GM19438 (cell line): ENCODE results near the gene COMMD10.
A peak's percentile ranks its signal among the peaks of the same experiment; 100 is the strongest.

Experiments
- ATAC-seq: cut with Tn5 transposase; IDR thresholded peaks from one replicate; pipeline ENCODE4 v1.9.1; 2021; ENCODE audit warnings: low read depth; ENCODE audit not compliant: unreplicated experiment

COMMD10 gene

DNA sequence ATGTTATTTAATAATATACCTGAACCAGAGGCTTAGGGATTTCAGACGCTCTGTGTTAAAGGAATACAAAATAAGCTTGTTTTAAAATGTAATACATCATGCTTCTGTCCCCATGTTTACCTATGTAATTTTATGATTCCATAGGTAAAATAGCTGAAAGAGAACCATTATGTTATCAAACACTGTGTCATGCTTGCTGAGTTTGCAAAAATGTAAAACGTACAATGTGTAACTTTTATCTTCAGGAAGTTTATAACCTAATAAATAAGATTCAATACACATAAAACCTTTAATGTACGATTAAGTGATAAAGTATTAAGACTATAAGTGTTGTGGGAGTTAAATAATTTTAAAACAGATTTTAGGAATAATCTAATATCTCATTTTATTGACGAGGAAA, 94.1 kb downstream of the COMMD10 start:
- ATAC-seq: no peak

DNA sequence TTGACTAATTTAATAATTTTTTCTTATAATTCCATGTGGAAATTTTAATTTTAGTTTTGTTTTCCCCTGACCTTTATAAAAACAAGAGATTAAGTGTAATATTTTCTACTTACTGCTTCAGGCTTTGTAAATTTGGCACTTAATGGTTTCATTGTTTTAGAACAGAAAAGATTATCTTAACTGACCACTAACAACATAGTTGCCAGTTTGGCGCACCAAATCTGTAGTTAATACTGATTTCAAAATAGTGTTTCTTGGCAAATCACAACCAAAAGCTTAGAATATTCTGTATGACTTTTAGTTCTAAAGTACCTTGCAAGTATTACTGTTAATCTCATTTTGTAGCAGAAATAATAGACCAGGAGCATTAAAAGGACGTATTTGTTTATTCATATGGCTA, 124.3 kb downstream of the COMMD10 start:
- no peak for ATAC-seq

DNA sequence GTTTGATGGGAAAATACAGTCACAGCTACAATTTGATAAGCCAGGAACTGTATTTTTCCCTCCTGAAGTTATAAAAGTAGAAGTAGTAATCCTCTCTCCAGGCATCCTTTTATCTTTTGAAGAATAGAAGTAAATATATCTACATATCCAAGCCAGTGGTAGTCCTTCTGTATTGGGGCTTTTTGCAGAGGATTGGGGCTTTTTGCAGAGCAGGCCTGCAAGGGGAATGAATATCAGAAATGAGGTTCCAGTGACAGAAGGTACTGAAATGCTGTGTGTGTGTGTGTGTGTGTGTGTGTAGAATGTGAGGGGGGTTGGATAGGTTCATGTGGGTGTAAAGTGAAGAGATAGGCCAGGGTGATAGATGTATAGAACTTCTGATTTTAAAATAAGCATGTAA, 127.4 kb downstream of the COMMD10 start:
- no peak for ATAC-seq

DNA sequence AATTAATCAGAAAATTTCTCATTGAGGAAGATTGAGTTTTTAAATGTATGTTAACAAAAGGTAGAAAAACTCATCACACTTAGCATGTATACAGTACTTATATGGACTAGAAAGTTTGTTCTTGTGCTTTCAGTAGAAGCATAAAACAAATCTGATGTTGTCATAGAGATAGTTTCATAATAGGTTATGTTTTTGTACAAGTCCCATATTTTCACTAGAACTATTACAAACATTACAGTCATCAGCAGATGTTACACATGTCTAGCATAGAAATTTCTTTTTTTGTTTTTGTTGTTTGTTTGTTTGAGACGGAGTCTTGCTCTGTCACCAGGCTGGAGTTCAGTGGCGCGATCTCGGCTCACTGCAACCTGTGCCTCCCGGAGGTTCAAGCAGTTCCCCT, 131.4 kb downstream of the COMMD10 start:
- no peak for ATAC-seq

DNA sequence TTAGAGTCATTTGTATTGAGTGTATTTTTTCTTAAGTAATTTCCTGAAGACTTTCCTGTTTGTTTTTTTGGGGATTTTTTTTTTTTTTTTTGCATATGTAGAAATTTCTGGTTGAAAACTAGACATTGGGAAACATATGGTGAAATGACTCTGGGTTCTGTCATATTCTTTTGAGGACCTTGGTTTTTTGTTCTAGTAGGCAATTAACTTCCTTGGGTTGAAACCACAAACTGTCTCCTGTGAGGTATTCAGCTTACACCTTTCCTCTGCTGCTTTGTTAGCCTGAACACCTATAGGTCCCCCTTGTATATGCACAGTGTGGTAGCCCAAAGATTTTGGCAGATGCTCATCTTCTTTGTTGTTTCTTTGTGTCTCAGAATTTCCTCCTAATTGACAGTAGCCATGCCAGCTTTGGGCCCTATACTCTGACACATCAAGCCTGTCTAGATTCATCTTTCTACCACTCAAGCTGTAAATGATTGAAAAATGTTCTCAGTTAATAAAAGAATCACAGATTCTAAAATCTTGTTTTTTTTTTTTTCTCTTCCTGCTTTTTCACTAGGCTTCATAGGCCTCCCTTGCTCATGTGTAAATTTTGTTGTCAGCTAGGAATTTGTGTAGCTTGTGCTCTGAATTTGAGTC, 140.6 kb downstream of the COMMD10 start:
- ATAC-seq: no peak

DNA sequence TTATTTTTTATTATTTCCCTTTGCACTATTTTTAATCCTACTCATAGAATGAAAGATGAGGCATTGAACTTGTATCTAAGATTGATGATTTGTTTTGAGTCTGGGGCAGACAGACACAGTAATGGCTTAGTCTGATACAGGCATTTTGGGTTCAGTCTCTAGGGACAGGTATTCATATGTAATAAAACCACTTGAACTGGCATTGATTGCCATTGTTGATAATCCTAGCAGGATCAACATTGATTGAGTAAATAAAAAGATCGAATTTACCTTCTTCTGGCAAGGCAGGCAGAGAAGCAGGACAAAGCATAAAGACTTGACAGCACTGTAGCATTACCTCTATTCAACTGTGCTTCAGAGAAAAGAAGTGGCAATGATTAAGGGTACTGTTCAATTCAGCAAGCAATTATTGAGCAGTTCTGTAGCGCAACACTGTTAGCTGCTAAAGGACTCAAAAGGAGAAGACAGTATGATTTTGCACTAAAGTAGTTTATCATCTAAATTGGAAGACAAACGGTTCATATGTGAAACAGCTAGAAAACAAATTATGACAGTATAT, 144.4 kb downstream of the COMMD10 start:
- ATAC-seq: no peak

DNA sequence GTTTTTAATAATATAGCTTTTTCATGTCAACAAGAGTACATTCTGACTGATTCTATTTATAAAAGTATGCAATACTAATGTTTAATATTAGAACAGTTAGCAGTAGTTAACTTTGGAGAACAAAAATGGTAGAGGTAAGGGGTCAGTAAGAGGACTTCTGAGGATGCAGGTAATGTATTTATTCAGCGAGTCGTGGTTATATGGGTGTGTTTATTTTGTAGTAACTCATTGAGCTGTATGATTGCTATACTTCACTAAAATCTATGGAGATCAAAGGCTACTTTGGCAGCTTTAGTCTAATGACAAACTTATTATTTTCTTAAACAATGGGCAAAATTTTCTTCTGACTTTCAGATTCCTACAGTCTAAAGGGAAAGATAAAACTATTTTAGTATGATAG, 146.5 kb downstream of the COMMD10 start:
- ATAC-seq: no peak

DNA sequence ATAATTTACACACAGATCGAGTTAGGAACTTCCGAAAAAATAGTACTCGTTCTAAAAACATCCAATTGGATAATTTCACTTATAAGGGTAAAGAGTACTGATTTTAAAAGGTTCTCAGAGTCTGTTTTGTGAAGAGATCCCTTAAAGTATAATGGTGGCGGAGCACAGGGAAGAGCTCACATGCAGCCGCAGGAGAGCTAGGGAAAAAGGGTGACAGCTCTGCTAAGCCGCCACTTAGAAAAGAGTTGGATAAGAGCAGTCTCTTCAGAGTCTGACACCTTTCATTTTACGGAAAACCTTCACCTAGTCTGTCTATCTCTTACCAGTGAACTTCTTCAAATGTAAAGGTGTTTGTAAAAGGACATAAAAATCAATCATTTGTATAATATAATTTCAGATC, 149.9 kb downstream of the COMMD10 start:
- ATAC-seq: no peak

DNA sequence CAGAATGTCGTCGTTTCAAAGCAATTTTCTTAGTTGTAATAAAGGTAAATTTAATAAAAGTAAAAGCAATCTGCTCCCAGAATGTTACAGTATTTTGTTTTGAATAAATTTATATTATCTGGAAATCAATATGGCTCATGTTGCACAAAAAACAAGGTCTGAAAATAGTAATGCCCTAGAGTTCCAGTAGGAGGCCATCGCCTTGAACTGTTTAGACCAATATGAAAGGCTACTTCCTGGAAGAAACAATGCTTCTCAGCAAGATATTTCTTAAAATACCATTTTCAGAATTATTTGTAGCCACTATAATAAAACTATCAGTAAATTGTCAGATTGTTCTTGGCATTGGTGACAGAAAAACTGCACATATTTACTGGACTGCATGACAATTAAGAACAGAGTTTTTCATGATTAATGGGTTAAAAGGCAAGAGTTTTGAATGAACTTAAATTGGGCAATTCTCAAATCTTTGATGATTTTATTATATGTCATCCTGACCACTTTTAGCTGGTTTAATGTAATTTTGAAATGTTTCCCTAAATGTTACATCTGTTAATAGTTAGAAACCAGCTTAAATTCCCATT, 153.2 kb downstream of the COMMD10 start:
- no peak for ATAC-seq

DNA sequence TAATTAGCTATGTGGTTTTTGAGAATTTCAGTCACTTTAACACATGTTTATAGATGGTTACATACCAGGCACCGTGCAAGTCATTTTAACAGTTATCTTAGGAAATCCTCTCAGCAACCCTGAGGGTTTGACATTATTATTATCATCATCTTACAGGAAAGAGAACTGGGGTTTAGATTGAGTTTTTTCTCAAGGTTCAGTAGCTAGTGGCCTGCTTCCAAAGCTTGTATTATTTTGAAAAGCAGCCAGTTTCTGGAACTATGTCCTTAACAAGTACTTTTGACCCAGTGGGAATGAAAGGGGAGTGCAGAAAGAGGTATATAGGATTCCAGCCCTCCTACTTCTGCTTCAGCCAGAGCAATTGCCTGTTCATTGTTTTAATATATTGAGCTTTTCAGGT, 157.5 kb downstream of the COMMD10 start:
- ATAC-seq: no peak

DNA sequence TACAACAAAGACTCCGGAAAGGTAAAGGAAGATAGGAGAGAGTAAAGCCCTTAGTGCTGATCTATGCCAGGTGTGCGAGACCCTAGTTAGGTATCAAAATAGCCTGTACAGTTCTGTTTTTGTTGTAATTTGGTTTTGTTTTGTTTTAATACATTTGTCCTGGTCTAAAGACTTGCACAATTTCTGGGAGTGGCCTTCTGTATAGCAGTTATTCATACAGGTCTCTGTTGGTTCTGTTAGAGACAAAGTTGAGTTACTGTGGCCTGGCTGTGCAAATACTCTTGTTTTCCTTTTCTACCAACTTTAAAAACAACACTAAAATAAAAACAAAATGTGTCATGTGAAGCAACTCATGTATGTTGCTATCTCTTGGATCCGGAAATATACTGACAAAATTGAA, 163.6 kb downstream of the COMMD10 start:
- no peak for ATAC-seq

DNA sequence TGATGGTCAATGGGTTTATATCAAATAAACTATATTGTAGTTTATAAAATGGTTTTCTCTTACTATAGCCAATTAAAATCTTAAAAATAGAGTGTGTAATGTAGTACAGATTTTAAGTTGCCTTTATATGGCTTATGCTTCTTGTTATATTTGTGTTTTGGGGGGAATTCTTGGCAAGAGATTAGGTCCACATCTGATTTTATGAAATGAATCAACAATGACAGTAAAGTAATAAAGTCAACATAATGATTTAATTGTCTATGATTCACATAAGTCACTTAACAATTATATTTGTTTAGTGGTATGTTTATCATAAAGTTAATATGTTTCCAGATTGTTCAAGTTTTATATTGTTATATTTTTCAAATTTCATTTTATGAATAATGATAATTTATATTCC, 164.8 kb downstream of the COMMD10 start:
- ATAC-seq: no peak

DNA sequence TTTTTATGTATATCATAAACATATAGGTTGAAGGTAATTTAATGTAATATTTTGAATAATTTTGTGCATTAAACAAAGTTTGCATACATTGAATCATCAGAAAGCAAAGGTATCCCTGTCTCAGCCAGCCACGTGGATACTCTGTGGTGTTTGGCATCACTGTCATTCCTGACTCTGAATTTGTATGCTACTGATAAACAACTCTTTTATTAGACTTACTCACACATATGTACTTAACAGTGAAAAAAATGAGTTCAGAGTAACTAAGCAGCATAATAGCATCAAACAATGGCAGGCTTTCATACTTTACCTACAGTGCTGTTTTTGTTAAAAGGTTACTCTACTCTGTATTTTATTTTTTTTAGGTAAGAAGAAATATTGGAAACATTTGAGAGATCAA, 171.9 kb downstream of the COMMD10 start:
- ATAC-seq: no peak

DNA sequence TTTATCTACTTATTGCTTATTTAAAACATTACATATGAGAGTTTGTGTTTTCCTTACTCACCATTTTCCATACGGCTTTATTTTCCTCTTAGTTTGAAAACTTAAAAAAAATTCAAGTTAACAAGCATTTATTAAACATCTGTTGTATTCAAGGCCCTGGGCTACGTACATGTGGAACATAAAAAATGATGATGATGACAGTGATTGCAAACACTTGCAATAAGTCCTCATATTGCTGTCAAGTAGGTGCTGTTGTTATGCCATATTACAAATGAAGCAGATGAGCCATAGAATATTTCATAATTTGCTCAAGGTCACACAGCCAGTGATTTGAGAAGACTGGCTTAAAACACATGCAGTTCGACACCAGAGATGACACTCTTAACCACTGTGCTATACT, 180.6 kb downstream of the COMMD10 start:
- ATAC-seq: no peak

DNA sequence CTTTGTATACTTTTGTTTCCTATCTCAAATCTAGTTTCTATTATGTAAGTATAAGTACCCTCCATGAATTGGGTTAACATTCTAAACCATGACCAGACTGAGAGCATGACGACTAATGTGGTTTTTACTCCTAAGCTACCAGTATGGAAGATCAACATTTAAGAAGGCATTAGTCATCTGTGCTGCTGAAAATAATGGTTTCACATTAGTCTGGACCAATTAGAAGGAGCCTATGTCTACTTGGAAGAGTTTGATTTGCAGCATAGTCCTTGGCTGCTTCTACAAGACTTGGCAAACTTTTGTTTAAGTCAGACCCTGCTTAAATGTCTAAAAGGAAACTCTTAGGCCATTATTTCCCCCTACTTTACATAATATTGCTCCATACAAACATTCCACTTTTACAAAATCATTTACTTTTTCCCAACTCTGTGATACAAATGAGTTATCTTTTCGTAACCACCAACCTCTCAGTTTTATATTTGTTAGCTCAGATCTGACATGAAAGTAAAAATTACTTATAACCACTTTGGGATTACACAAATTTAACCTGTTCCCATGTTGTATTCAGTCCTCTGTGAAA, 186.7 kb downstream of the COMMD10 start:
- no peak for ATAC-seq

DNA sequence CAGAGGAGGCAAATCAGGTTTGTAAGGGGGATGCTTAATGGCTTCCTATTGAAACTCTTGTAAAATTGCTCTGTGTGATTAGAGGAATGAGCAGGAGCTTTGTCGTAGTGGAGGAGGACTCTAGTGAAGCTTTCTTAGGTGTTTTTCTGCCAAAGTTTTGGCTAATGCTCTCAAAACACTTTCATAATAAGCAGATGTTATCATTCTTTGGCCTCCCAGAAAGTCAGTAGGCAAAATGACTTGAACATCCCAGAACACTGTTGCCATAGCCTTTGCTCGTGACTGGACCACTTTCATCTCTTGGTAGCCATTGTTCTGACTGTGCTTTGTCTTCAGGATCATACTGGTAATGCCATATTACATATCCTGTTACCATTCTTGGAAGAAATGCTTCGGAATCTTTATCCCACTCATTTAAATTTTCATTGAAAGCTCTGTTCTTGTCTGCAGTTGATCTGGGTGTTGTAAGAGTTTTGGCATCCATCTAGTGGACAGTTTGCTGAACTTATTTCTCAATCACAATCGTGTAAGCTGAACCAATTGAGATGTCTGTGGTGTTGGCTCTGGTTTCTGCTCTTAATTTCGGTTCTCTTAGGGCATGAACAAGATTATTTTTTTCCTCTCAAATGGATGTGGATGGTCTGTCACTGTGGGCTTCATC, 187.6 kb downstream of the COMMD10 start:
- ATAC-seq: no peak

DNA sequence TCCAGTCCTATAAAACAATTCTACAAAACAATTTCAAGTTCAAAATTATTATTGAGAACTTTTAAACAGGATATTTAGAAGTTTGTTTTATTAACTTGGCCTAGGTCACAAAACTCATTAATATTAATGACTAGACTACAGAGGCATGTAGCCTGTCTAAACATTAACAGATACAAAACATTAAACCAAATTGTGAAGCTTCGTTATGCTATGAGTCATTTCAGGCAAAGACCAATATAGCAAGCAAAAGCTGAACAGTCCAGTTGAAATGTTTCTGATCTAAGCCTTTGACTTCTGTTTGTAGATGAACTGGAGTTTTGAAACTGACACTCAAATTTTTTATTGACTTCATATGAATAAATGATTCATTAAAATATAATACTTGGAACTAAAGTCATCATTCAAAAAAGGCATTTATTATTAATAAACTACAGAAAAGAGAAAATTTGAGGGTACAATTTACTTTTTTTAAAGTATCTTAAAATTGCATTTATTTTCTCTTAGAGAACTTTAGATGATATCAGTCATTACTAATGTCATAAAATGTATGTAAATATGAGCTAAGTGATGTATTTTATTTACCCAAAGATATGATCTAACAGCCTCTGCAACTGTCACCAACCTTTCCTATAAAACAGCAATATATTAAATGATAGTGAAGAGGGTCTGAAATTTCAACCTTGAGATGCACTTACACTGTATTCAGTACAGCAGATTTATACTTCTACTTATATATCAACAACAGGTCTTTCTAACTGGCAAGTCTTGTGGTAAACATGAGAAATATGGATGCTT, 188.8 kb downstream of the COMMD10 start:
- peak; percentile 91 for ATAC-seq

DNA sequence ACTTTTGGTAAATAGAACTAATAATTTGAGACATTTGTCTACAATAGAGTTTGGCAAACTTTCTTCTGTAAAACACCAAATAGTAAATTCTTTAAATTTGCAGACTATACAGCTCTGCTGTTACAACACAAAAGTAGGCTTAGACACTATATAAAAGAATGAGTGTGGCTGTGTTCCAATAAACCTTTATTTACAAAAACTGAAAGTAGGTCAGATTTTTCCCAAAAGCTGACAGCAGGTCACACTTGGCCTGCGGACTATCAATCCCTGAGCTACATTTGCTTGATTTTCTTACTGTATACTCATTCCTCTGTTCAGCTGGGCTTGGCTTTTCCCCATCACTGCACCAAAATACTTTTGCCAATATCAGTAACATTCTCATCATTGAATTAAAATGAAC, 189.4 kb downstream of the COMMD10 start:
- no peak for ATAC-seq

DNA sequence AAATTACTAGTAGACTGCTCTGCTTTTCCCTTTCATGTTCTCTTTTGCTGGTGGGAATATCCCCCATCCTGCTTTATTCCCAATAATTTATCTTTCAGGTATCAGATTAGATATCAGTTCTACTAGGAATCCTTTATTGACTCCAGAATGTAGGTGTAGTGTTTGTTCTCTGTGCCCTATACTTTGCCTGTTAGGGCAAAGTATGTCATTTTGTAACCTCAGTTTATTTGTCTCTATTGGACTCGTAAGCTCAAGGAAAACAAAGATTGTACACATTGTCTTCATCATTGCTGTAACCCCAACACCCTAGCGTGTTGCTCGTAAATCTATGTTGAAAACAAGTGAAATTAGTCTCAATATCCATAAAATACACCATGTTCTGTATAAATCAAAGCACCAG, 190.5 kb downstream of the COMMD10 start:
- no peak for ATAC-seq

DNA sequence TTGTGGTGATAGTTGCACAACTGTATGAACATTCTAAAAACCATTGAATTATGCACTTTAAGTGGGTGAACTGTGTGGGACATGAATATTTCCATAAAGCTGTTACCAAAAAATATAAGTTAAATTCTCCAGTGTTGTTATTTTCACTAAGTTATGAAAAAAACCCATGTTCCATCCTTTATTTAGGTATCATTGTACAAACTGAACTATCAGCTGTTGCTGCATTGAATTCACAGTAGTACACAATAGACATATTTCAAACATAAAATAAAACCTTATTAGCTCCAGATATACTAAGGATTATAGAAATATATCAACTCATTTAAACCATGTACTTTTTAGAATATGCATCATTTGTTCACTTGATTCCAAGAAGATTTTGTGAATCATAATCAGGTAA, 192.1 kb downstream of the COMMD10 start:
- no peak for ATAC-seq
